ENCODE data around the gene FOXRED1.

GRCh38 chr11:126290887-126291286, 21.9 kb downstream of the FOXRED1 start:
- TF ChIP-seq CTCF (IDR thresholded peaks at IDR 0.05) = no peak
- no peak for TF ChIP-seq POLR2A (IDR thresholded peaks at IDR 0.05)

All from body of pancreas (tissue), 4 donors.